Panc1 (cell line): ENCODE measurements around the gene CBX2.

Experiments
- CTCF ChIP-seq: fragments of 450-650 bp; IDR thresholded peaks from 2 replicates; pipeline ENCODE4 v1.5.1; 2017; ENCODE audit warnings: mild to moderate bottlenecking
- POLR2AphosphoS5 ChIP-seq: IDR thresholded peaks from 2 replicates; pipeline ENCODE4 v1.6.1; 2012; ENCODE audit warnings: mild to moderate bottlenecking, low read depth, low read length, moderate library complexity
- TCF7L2 ChIP-seq: IDR thresholded peaks from 2 replicates; pipeline ENCODE4 v1.6.1; 2011; ENCODE audit warnings: mild to moderate bottlenecking, low read depth, low read length, inconsistent platforms

DNA sequence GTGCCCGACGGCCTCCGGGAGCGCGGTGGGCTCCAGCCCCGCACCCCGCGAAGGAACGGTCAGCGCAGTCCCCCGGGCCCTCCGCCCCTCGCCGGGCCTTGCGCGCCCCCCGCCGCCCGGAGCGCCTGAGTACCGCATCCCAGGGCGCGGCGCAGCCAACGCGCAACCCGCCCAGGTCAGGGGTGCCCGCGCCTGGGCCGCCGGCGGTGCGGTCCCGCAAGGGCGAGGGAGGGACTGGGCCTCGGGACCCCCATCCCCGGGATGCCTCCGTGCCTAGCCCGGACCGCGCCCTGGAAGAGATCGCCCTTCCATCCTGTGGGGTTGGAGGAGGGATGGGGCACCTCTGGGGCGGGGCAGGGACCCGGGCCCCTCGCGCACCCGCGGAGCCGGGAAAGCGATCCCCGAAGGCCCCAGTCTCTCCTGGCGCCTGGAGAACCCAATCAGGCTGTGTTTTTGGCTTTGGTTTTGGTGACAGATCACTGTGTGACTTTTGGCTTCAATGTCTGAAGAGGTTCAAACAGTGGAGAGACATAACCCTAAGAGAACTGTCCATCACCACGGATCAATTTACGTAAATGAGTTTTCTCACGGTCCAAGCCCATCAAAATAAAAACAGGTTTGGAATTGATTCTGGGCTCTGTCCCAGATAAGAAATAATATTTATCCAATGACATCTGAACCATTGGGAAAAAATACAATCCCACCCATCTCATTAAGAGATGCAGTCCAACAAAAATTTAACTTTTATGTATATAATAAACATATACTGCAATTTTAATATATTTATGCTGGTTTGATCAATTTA is 29.5 kb upstream of the CBX2 start:
- TF ChIP-seq CTCF = no peak
- no peak for TF ChIP-seq TCF7L2
- no peak for TF ChIP-seq POLR2AphosphoS5
